Upper lobe of left lung (tissue), 6 donors: ENCODE results near the gene MYLK. TPM values are rescaled to one million over a fixed set of nuclear protein-coding genes. Genes with fewer than 3 reads are reported as not detected.

Experiments
- ATAC-seq, 2 donors: fragments of 200-7000 bp; cut with Tn5 transposase; one replicate each; pipeline ENCODE4 v1.9.1; 2022; ENCODE audit warnings: mild to moderate bottlenecking in 2 of 2, moderate library complexity in 2 of 2; ENCODE audit not compliant: low FRiP score in 2 of 2
- DNase-seq, 2 donors: peaks; one replicate each; pipeline ENCODE4 v3.0.0-alpha.2; 2019 to 2020
- H3K27ac ChIP-seq, 4 donors: fragments of 200-600 bp; sonication (generic); one replicate each; pipeline ENCODE4 v1.5.1; 2016 to 2019
- H3K27me3 ChIP-seq, 4 donors: fragments of 200-600 bp; sonication (generic); one replicate each; pipeline ENCODE4 v1.5.1; 2017 to 2019
- H3K36me3 ChIP-seq, 4 donors: fragments of 200-600 bp; sonication (generic); one replicate each; pipeline ENCODE4 v1.5.1; 2016 to 2019
- H3K4me1 ChIP-seq, 4 donors: fragments of 200-600 bp; sonication (generic); one replicate each; pipeline ENCODE4 v1.5.1; 2018 to 2019
- H3K4me3 ChIP-seq, 4 donors: fragments of 200-600 bp; sonication (generic); one replicate each; pipeline ENCODE4 v1.5.1; 2017 to 2019; ENCODE audit warnings: mild to moderate bottlenecking in 2 of 4, moderate library complexity in 1 of 4
- H3K9me3 ChIP-seq, 4 donors: fragments of 200-600 bp; sonication (generic); one replicate each; pipeline ENCODE4 v1.5.1; 2018 to 2019
- EP300 ChIP-seq, 4 donors: sonication (generic); formaldehyde crosslinking; IDR thresholded peaks; one replicate each; pipeline ENCODE4 v1.5.1; 2017; ENCODE audit warnings: antibody characterized with exemption in 4 of 4, control low read depth in 2 of 4
- POLR2A ChIP-seq, 4 donors: fragments of 450-650 bp; IDR thresholded peaks; one replicate each; pipeline ENCODE4 v1.5.1; 2016 to 2017; ENCODE audit warnings: antibody characterized with exemption in 4 of 4, mild to moderate bottlenecking in 2 of 4
- POLR2AphosphoS5 ChIP-seq, 2 donors: sonication (generic); formaldehyde crosslinking; IDR thresholded peaks; one replicate each; pipeline ENCODE4 v1.5.1; 2017; ENCODE audit warnings: antibody characterized with exemption in 2 of 2
- WGBS, 2 donors: methylation state at CpG; one replicate each; pipeline ENCODE4 v1.1.5; 2017 to 2018; 5-methylcytosine and 5-hydroxymethylcytosine counted together
- total RNA-seq, 6 donors: library from RNA; depleted of rRNA in 4 of 6; stranded (reverse); fragments of >200 nt in 4 of 6; gene quantifications; one replicate each; pipeline versions ENCODE4 v1.1.0 to v1.2.1, GENCODE V29; 2016 to 2021
- TF ChIP-seq, protein P1 (sequence below), 6 experiments: fragments of 450-650 bp in 4 of 6; fragments of 200-600 bp in 2 of 6; sonication (generic) in 2 of 6; IDR thresholded peaks; one replicate each; pipeline ENCODE4 v1.5.1; 2016 to 2019; ENCODE audit warnings: antibody characterized with exemption in 6 of 6
- donor health status: DM: no; HTN: no; CAD: no; lungs with moderate emphysema.
- donor health status: DM: no; HTN: yes; CAD: no; lungs with severe emphysema.

MYLK gene
- total RNA-seq, 6 donors from 2014 or later, result 105 to 378 (median 160) TPM

DNA sequence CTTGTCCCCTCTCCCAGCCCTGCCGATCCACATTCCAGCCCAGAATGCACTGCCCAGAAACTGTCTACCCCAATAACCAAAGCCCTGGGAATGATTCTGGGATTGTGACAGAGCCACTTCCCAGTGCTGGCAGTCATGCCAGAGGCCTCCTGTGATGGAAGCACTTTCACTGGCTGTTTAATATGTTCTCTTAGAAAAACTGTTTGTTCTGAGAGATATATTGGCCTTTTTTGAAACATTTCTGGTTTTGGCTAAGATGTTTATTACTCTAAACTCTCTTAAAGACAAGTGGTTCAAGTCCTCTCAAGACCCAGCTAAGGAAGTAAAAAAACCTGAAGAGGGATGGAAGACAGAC, 225.3 kb downstream of the MYLK start:
- Histone ChIP-seq H3K4me1 (peaks cover 71 to 88% (median 86%) of the 10 kb centered on the region in 4 donors), H3K27me3 (no peaks in the 10 kb centered on the region)
- ATAC-seq, result peak in 1 of 2 donors; percentile 47

DNA sequence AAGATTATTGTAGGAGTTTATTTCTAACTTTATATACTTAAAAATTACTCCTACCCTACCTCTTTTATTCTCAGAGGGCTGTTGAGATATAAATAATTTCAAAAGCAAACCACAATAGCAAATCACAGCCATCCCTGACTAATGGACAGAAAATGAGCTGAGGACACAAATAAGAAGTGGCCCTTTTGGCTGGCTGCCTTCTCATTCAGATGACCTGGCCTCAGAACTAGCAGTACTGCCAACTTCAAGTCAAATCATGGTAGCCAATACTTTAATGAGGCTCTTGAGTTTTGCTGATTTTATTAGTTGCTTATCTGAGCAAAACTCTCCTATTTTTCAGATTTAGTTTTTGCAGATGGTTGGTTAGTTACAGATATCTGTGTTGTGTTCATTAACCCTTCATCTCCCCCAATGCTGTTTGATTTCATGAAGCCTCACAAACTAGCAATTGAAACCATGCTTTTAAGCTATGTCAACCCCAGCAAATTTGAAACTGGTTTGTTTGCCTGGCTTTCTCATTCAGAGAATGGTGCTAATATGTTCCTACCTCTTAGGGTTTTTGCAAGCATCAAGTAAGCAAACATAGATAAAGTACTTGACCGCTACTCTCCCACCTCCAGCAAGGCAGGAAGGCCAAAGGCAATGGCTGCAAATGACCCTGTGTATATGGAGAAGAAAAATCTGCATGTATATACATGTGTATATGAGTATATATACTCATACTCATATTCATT, 225.8 kb downstream of the MYLK start:
- 67 to 80% methylated on average over 1 of the region's 1 CpG for WGBS, 2 donors
- DNase-seq, result peak in 1 of 2 donors; percentile 85
- peaks cover 76 to 93% (median 92%) of the 10 kb centered on the region in 4 donors for H3K4me1 ChIP-seq
- H3K9me3 ChIP-seq, result no peaks in the 10 kb centered on the region
- peaks cover 0 to 34% (median under 1%) of the 10 kb centered on the region in 4 donors for H3K36me3 ChIP-seq
- no peaks in the 10 kb centered on the region for H3K27me3 ChIP-seq
- H3K4me3 ChIP-seq, result no peak overlapping the region
- peak; percentile 30 to 59 for ATAC-seq
- H3K27ac ChIP-seq, result peak overlapping the region; percentile 62 to 89 (median 88)
- no peak for TF ChIP-seq POLR2A (IDR thresholded peaks at IDR 0.05)
- peak in 1 of 2 donors; percentile 4 for TF ChIP-seq POLR2AphosphoS5 (IDR thresholded peaks at IDR 0.05)

More for the DNA sequence above, 225.3 kb downstream of the MYLK start:
- Histone ChIP-seq H3K4me3 (no peak overlapping the region), H3K9me3 (no peaks in the 10 kb centered on the region), H3K27ac (peak overlapping the region; percentile 62 to 89 (median 88)), H3K36me3 (peaks cover 0 to 39% (median 2%) of the 10 kb centered on the region in 4 donors)
- whole genome bisulfite sequencing, 2 donors, result 45 to 53% methylated on average over 1 of the region's 1 CpG
- peak in 1 of 2 donors; percentile 68 for DNase-seq
- TF ChIP-seq POLR2AphosphoS5 (IDR thresholded peaks at IDR 0.05) (peak in 1 of 2 donors; percentile 48), POLR2A (IDR thresholded peaks at IDR 0.05) (no peak)

DNA sequence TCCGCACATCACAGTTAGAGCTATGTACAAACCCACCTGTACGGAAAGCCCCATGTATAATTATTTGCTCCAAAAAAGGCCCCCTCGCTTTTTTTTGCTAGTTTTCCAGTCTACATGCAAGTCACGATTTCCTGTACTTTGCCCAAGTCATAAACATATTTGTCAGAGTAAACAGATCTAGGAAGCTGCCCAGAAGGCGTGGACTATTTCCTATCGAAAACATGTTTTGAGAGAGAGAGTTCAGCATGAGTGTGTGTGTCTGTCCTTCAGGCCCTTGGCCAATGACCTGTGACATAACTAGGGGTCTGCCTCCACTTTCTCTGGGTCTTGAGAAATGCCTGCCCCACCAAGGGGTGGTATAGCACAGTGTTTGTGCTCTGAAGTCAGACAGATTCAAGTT, 226.6 kb downstream of the MYLK start:
- TF ChIP-seq POLR2AphosphoS5 (IDR thresholded peaks at IDR 0.05) (peak in 1 of 2 donors; percentile 2), POLR2A (IDR thresholded peaks at IDR 0.05) (no peak), EP300 (IDR thresholded peaks at IDR 0.05) (peak in 2 of 4 donors; percentile 16 to 24)
- ATAC-seq (no peak), DNase-seq (no peak)
- no peaks in the 10 kb centered on the region for H3K9me3 ChIP-seq
- H3K36me3 ChIP-seq, result peaks cover 0 to 30% (median 0%) of the 10 kb centered on the region in 4 donors
- H3K4me1 ChIP-seq, result peaks cover 79 to 98% (median 96%) of the 10 kb centered on the region in 4 donors
- H3K27ac ChIP-seq, result peak overlapping the region; percentile 62 to 89 (median 88)
- H3K4me3 ChIP-seq, result no peak overlapping the region
- no peaks in the 10 kb centered on the region for H3K27me3 ChIP-seq
- WGBS, 2 donors, result 55 to 66% methylated on average over 5 to 6 of the region's 6 CpGs

DNA sequence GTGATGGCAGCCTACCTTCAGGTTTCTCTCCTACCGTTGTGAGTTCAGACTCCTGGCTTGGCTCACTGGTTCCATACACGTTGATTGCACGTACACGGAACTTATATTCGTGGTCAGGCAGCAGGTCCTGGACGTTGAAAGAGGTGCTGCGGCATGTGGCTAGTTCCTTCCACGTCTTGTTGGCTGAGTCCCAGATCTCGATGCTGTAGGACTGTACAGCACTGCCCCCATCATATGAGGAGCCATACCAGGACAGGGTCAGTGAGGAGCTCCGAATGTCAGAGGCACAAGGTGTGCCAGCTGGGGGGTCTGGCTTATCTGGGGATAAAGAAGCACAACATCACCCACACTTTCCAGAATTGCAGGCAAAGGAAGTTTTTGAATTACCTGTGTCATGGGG, 227.0 kb downstream of the MYLK start:
- no peak for ATAC-seq
- Histone ChIP-seq H3K36me3 (peaks cover 0 to 31% (median 0%) of the 10 kb centered on the region in 4 donors), H3K4me1 (peaks cover 79 to 98% (median 95%) of the 10 kb centered on the region in 4 donors), H3K4me3 (no peak overlapping the region), H3K27ac (peak overlapping the region; percentile 62 to 89 (median 88)), H3K27me3 (no peaks in the 10 kb centered on the region), H3K9me3 (no peaks in the 10 kb centered on the region)
- TF ChIP-seq, protein P1, sequence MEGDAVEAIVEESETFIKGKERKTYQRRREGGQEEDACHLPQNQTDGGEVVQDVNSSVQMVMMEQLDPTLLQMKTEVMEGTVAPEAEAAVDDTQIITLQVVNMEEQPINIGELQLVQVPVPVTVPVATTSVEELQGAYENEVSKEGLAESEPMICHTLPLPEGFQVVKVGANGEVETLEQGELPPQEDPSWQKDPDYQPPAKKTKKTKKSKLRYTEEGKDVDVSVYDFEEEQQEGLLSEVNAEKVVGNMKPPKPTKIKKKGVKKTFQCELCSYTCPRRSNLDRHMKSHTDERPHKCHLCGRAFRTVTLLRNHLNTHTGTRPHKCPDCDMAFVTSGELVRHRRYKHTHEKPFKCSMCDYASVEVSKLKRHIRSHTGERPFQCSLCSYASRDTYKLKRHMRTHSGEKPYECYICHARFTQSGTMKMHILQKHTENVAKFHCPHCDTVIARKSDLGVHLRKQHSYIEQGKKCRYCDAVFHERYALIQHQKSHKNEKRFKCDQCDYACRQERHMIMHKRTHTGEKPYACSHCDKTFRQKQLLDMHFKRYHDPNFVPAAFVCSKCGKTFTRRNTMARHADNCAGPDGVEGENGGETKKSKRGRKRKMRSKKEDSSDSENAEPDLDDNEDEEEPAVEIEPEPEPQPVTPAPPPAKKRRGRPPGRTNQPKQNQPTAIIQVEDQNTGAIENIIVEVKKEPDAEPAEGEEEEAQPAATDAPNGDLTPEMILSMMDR (IDR thresholded peaks at IDR 0.05), result no peak
- no peak for TF ChIP-seq EP300 (IDR thresholded peaks at IDR 0.05)
- no peak for DNase-seq
- 68 to 89% methylated on average over 9 to 10 of the region's 10 CpGs for WGBS, 2 donors

DNA sequence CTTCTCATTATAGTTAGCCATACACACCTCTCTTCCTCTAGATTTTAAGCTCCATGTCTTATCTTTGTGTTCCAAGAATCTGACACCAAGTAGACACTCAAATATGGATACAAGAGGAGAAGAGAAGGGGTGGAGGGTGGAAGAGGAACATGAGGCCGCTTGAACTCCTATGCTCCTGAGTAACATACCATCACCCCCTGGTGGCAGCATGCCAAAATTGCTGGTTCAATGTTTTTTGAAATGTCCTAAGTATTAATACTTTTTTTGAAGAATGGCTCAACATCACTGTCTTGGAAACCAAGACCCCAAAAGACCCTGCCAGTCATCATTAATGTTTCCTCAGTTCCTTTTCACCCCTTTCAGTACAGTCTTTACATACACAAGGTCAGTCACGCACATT, 227.4 kb downstream of the MYLK start:
- DNase-seq (no peak), ATAC-seq (no peak)
- Histone ChIP-seq H3K27ac (peak overlapping the region; percentile 62 to 89 (median 88)), H3K4me3 (no peak overlapping the region), H3K36me3 (peaks cover 0 to 31% (median under 1%) of the 10 kb centered on the region in 4 donors), H3K9me3 (no peaks in the 10 kb centered on the region), H3K4me1 (peaks cover 76 to 94% (median 91%) of the 10 kb centered on the region in 4 donors), H3K27me3 (no peaks in the 10 kb centered on the region)
- TF ChIP-seq POLR2A (IDR thresholded peaks at IDR 0.05), result no peak
- TF ChIP-seq, protein P1 (IDR thresholded peaks at IDR 0.05), result no peak
- no peak for TF ChIP-seq EP300 (IDR thresholded peaks at IDR 0.05)
- no peak for TF ChIP-seq POLR2AphosphoS5 (IDR thresholded peaks at IDR 0.05)
- 77 to 84% methylated on average over 2 of the region's 2 CpGs for WGBS, 2 donors

DNA sequence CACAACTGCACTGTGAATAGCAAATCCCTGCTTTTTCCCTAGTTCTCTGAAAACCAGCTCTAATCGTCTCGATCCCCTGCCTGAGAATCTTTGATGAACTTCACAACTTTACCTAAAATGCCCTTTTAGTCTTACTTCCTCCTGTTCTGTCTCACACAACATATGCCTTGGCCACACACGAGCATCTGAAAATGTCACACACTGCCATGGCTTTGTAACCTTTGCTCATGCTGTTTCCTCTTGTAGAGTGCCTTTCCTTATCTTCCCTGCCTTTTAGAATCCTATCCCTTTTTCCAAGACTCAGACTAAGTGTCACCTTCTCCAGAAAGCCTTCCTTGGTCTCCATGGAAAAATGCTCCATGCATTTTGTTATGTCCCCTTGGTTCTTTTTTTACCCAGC, 227.9 kb downstream of the MYLK start:
- WGBS, 2 donors, result 85 to 92% methylated on average over 3 of the region's 3 CpGs
- Histone ChIP-seq H3K27ac (peak overlapping the region; percentile 62 to 89 (median 88)), H3K36me3 (peaks cover 0 to 36% (median 4%) of the 10 kb centered on the region in 4 donors), H3K4me3 (no peak overlapping the region), H3K9me3 (no peaks in the 10 kb centered on the region), H3K4me1 (peaks cover 72 to 89% (median 87%) of the 10 kb centered on the region in 4 donors), H3K27me3 (no peaks in the 10 kb centered on the region)
- DNase-seq (no peak), ATAC-seq (no peak)
- TF ChIP-seq POLR2AphosphoS5 (IDR thresholded peaks at IDR 0.05) (no peak), POLR2A (IDR thresholded peaks at IDR 0.05) (no peak), EP300 (IDR thresholded peaks at IDR 0.05) (no peak)
- TF ChIP-seq, protein P1 (IDR thresholded peaks at IDR 0.05), result no peak
